ENCODE data around the gene HTRA3.

DNA sequence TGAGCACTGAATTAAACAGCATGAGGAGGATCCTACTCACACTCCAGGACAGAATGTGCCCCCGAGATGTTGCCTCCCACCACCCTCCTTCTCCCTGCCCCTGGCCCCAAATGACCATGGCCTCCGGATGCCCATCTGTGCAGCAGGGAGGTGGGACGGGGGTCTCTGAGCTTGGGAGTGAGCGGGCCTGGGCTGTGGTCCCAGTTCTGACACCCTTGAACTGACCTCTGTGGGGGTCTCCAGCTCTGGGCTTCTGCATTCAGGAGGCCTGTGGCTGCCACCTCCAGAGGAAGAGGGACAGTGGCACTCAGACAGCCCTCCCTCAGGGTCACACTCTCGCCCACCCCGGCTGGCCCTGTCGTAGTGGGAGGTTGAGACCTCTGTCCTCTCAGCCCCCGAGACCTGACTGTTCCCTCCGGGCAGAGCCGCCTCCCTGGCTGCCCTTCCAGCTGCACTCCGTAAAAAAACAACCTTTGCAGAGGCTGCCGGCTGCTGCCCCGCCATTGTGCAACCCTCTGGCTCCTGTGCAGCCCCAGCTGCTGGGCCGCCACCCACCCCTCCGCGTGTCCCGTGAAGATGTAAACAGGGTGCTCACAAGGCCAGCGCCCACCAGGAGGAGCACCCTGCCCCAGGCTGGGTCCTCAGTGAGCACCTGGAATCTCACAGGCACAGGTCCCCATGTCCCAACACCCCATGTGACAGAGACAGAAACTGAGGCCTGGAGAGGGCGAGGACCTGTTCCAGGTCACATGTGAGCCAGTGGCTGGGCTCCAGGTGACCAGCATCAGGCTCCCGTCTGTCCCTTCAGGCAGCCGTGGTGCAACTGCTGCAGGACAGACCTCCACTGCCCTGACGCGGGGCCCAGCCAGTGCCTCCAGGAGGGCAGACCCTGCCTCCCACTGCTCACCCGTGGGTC, 39.6 kb downstream of the HTRA3 start:
- TF ChIP-seq, protein P1, sequence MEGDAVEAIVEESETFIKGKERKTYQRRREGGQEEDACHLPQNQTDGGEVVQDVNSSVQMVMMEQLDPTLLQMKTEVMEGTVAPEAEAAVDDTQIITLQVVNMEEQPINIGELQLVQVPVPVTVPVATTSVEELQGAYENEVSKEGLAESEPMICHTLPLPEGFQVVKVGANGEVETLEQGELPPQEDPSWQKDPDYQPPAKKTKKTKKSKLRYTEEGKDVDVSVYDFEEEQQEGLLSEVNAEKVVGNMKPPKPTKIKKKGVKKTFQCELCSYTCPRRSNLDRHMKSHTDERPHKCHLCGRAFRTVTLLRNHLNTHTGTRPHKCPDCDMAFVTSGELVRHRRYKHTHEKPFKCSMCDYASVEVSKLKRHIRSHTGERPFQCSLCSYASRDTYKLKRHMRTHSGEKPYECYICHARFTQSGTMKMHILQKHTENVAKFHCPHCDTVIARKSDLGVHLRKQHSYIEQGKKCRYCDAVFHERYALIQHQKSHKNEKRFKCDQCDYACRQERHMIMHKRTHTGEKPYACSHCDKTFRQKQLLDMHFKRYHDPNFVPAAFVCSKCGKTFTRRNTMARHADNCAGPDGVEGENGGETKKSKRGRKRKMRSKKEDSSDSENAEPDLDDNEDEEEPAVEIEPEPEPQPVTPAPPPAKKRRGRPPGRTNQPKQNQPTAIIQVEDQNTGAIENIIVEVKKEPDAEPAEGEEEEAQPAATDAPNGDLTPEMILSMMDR (IDR thresholded peaks at IDR 0.05): no peak
- TF ChIP-seq EZH2phosphoT487 (IDR thresholded peaks at IDR 0.05): no peak

Data from neural progenitor cell (in vitro differentiated cells).